ENCODE data around the gene SMYD4. TPM values are rescaled to one million over a fixed set of nuclear protein-coding genes. Genes with fewer than 3 reads are reported as not detected.
"Not testable (repeated sequence)": the region's sequence is repeated elsewhere in the genome, so short reads cannot be mapped to it uniquely, and the experiment has no call there.

The SMYD4 gene
- total RNA-seq, 4 donors from 2014 or later: 15.1 to 19.9 (median 17.5) TPM

DNA sequence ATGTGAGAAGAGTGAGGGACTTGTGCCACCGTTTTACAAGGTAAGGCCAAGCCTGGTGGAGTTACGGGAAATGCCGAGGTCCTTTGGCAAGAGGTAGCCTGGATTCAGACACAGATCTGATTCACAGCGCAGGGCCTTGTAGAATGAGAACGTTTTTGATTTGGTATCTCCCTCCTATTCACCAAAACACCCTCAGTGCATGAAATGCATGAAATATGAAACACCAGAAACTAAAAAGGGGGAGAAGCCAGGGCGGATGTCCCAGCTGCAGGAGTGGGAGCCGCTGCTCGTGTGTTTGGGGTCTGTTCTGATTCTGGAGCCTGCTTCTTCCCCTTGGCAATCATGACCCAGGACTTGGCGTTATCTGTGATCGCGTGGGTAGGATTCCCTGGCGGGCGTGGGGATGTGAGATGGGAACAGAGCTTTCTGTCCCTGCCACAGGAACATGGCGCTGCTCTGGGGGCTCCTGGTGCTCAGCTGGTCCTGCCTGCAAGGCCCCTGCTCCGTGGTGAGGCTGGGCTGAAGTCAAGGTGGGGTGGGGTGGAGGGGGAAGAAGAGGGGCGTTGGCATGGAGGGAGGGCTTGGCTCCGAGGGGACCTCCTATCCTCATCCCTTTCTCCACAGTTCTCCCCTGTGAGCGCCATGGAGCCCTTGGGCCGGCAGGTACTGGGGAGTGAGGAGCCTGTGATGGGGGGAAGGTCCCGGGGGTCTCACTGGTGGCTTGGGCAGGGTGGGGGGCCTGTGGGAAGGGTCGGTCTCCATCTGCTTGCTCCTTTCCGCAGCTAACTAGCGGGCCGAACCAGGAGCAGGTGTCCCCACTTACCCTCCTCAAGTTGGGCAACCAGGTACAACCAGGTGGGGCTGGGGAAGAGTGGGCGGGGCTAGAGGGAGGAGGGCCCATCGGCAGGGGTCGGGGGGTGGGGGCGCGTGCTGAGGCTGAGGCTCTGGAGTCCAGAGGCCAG lies 84.9 kb downstream of the SMYD4 start:
- H3K4me1 ChIP-seq: peaks cover 0 to 20% (median 0%) of the 10 kb centered on the region in 4 donors
- no peak overlapping the region for H3K4me3 ChIP-seq
- TF ChIP-seq CTCF (IDR thresholded peaks at IDR 0.05) (no peak), POLR2A (IDR thresholded peaks at IDR 0.05) (no peak), EP300 (IDR thresholded peaks at IDR 0.05) (no peak)
- no peaks in the 10 kb centered on the region for H3K9me3 ChIP-seq
- 78 to 82% methylated on average over 28 to 29 of the region's 29 CpGs for WGBS, 2 donors
- H3K27ac ChIP-seq: peak overlapping the region in 1 of 4 donors; percentile 63
- no peaks in the 10 kb centered on the region for H3K36me3 ChIP-seq
- no peak for DNase-seq (ENCODE audit: low spot score in 2 of 2)
- H3K27me3 ChIP-seq: no peaks in the 10 kb centered on the region

DNA sequence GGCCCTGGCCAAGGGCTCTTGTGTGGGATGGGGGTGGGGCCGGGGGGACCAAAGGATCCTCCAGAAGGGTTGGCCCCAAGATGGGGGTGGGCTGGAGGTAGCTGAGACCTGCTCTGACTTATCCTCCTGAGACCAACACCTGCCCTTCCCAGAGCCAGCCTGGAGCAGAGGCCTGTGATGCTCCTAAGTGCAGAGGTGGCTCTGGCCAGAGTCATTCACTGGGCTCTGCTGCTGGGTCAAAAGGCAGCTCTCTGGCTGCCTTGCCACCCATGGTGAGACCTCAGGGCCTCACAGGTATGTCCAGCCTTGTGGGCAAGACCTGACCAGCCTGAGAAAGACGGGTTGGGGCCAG lies 86.6 kb downstream of the SMYD4 start:
- Histone ChIP-seq H3K4me1 (peaks cover 0 to 20% (median 0%) of the 10 kb centered on the region in 4 donors), H3K27ac (peak overlapping the region in 2 of 4 donors; percentile 30 to 58), H3K4me3 (no peak overlapping the region), H3K9me3 (no peaks in the 10 kb centered on the region), H3K27me3 (no peaks in the 10 kb centered on the region), H3K36me3 (peaks cover 0 to 6% (median 0%) of the 10 kb centered on the region in 3 donors)
- TF ChIP-seq POLR2A (IDR thresholded peaks at IDR 0.05): no peak
- TF ChIP-seq EP300 (IDR thresholded peaks at IDR 0.05): no peak
- no peak for TF ChIP-seq CTCF (IDR thresholded peaks at IDR 0.05)
- WGBS, 2 donors: 85 to 88% methylated on average over 2 of the region's 2 CpGs
- no peak for DNase-seq (ENCODE audit: low spot score in 2 of 2)

- TF ChIP-seq EP300 (IDR thresholded peaks at IDR 0.05): no peak
- TF ChIP-seq CTCF (IDR thresholded peaks at IDR 0.05): no peak
- no peak for TF ChIP-seq POLR2A (IDR thresholded peaks at IDR 0.05)
- no peak for DNase-seq (ENCODE audit: low spot score in 2 of 2)
- H3K36me3 ChIP-seq: peaks cover 0 to 11% (median 0%) of the 10 kb centered on the region in 3 donors
- H3K9me3 ChIP-seq: no peaks in the 10 kb centered on the region
- peak within 1 kb of the TSS in 2 of 4 donors; percentile 30 to 58 for H3K27ac ChIP-seq
- H3K4me3 ChIP-seq: no peak within 1 kb of the TSS
- peaks cover 0 to 21% (median under 1%) of the 10 kb centered on the region in 4 donors for H3K4me1 ChIP-seq
- WGBS, 2 donors: 64% methylated on average over 10 of the region's 10 CpGs
- H3K27me3 ChIP-seq: no peaks in the 10 kb centered on the region
Measured at GRCh38 chr17:1742371-1743087, 87.2 kb downstream of the SMYD4 start, which contains the start of gene SERPINF2. Gene SERPINF2, plus strand, starts transcription at chr17:1742871. Its CDS starts 2,125 bp downstream, at chr17:1744996.

GRCh38 chr17:1741899-1742298 lies 87.8 kb downstream of the SMYD4 start:
- not testable (repeated sequence) for H3K4me3 ChIP-seq; H3K9me3 ChIP-seq; DNase-seq (ENCODE audit: low spot score in 2 of 2); H3K27me3 ChIP-seq
- peaks cover 0 to 21% (median 6%) of the 10 kb centered on the region in 4 donors for H3K4me1 ChIP-seq
- peak overlapping the region in 1 of 4 donors; percentile 58 for H3K27ac ChIP-seq
- 84 to 89% methylated on average over 7 of the region's 7 CpGs for WGBS, 2 donors
- peaks cover 0 to 18% (median 0%) of the 10 kb centered on the region in 3 donors for H3K36me3 ChIP-seq

GRCh38 chr17:1737531-1738291 lies 92.0 kb downstream of the SMYD4 start:
- WGBS, 2 donors: 88 to 90% methylated on average over 18 to 20 of the region's 21 CpGs
- H3K27me3 ChIP-seq: no peaks in the 10 kb centered on the region
- DNase-seq (ENCODE audit: low spot score in 2 of 2): no peak
- no peak overlapping the region for H3K4me3 ChIP-seq
- no peaks in the 10 kb centered on the region for H3K9me3 ChIP-seq
- peak overlapping the region in 1 of 4 donors; percentile 69 for H3K27ac ChIP-seq
- peaks cover 2 to 58% (median 4%) of the 10 kb centered on the region in 3 donors for H3K36me3 ChIP-seq
- H3K4me1 ChIP-seq: peaks cover 0 to 32% (median 17%) of the 10 kb centered on the region in 4 donors
- no peak for TF ChIP-seq POLR2A (IDR thresholded peaks at IDR 0.05)
- TF ChIP-seq CTCF (IDR thresholded peaks at IDR 0.05): no peak
- no peak for TF ChIP-seq EP300 (IDR thresholded peaks at IDR 0.05)

Measured in tibial nerve (tissue), 4 donors.